ENCODE measurements around the gene HSD17B12. TPM values are rescaled to one million over a fixed set of nuclear protein-coding genes. Genes with fewer than 3 reads are reported as not detected.

The HSD17B12 gene
- total and polyA plus RNA-seq, 2 experiments from 2014 or later = 128 to 168 TPM

GRCh38 chr11:43693069-43693468 is 12.5 kb downstream of the HSD17B12 start:
- no peaks in the 10 kb centered on the region for H3K27me3 ChIP-seq (ENCODE audit: insufficient read depth)
- no peak overlapping the region for H3K4me3 Mint-ChIP-seq

More at GRCh38 chr11:43693069-43693468, 12.5 kb downstream of the HSD17B12 start:
- H3K79me2 ChIP-seq (replicated peaks; ENCODE audit: insufficient read depth) = peaks cover 99% of the 10 kb centered on the region
- Mint-ChIP-seq H3K27ac (no peak overlapping the region), H3K4me1 (peaks cover 4% of the 10 kb centered on the region; the same call in 1 of the 3 replicates), H3K9me3 (no peaks in the 10 kb centered on the region), H3K27me3 (ENCODE audit: insufficient read depth, low read depth, poor library complexity) (peaks cover 2% of the 10 kb centered on the region), H3K36me3 (ENCODE audit: low read depth) (peaks cover 12% of the 10 kb centered on the region)
- no peak for TF ChIP-seq CTCF (conservative IDR thresholded peaks at IDR 0.05; ENCODE audit: low read depth in 2 of 2)
- TF ChIP-seq EZH2 (IDR thresholded peaks at IDR 0.05; ENCODE audit: low read depth, unreplicated experiment) = no peak
- no peak for TF ChIP-seq JUNB (IDR thresholded peaks at IDR 0.05; ENCODE audit: unreplicated experiment)
- no peak for TF ChIP-seq ETS1 (IDR thresholded peaks at IDR 0.05)
- no peak for TF ChIP-seq NANOG (IDR thresholded peaks at IDR 0.05; ENCODE audit: borderline replicate concordance)
- TF ChIP-seq REST (IDR thresholded peaks at IDR 0.05; ENCODE audit: unreplicated experiment) = no peak
- TF ChIP-seq ZNF462 (CRISPR knock-in tag; IDR thresholded peaks at IDR 0.05) = no peak
- TF ChIP-seq EZH2phosphoT487 (IDR thresholded peaks at IDR 0.05; ENCODE audit: unreplicated experiment) = no peak
- no peak for TF ChIP-seq ZNF114 (CRISPR knock-in tag; IDR thresholded peaks at IDR 0.05)
- no peak for TF ChIP-seq CREB1 (CRISPR knock-in tag; IDR thresholded peaks at IDR 0.05; ENCODE audit: low read depth)
- no peak for TF ChIP-seq STAT1 (IDR thresholded peaks at IDR 0.05; ENCODE audit: unreplicated experiment)
- TF ChIP-seq ZNF331 (CRISPR knock-in tag; IDR thresholded peaks at IDR 0.05; ENCODE audit: low read depth) = no peak
- H4K20me1 ChIP-seq (replicated peaks; ENCODE audit: insufficient read depth) = peaks cover 52% of the 10 kb centered on the region
- no peak overlapping the region for H3K4me3 ChIP-seq
- H3K27ac ChIP-seq (ENCODE audit: low read depth) = no peak overlapping the region
- no peaks in the 10 kb centered on the region for H3F3A ChIP-seq (replicated peaks; ENCODE audit: low read depth)
- no peaks in the 10 kb centered on the region for H3K9me2 ChIP-seq (ENCODE audit: insufficient read depth)
- no peaks in the 10 kb centered on the region; the same call in 1 of the 2 replicates for H3K36me3 ChIP-seq (ENCODE audit: insufficient read depth)
- no peak overlapping the region for H3K4me2 ChIP-seq
- no peak for ATAC-seq
- H2AFZ ChIP-seq = no peak overlapping the region
- DNase-seq (ENCODE audit: low spot score) = no peak
- 0 out of 2 replicates have a peak, but pooled peaks cover 4% of the 10 kb centered on the region for H3K4me1 ChIP-seq (ENCODE audit: insufficient read depth)

All from GM23338 (cell line).